A549 treated with CORT108297 at 1 μM for 4 hours (cell line): ENCODE measurements around the gene PKNOX2. TPM values are rescaled to one million over a fixed set of nuclear protein-coding genes. Genes with fewer than 3 reads are reported as not detected.

Source experiments
- total RNA-seq: library from RNA; stranded (reverse); fragments of 200-300 nt; extraction: Qiagen RNA extraction; gene quantifications from 5 replicates; pipeline ENCODE4 v1.2.3, GENCODE V29; 2022

Gene PKNOX2
- 0.02 TPM in 1 of 5 replicates, not detected in the others for total RNA-seq

DNA sequence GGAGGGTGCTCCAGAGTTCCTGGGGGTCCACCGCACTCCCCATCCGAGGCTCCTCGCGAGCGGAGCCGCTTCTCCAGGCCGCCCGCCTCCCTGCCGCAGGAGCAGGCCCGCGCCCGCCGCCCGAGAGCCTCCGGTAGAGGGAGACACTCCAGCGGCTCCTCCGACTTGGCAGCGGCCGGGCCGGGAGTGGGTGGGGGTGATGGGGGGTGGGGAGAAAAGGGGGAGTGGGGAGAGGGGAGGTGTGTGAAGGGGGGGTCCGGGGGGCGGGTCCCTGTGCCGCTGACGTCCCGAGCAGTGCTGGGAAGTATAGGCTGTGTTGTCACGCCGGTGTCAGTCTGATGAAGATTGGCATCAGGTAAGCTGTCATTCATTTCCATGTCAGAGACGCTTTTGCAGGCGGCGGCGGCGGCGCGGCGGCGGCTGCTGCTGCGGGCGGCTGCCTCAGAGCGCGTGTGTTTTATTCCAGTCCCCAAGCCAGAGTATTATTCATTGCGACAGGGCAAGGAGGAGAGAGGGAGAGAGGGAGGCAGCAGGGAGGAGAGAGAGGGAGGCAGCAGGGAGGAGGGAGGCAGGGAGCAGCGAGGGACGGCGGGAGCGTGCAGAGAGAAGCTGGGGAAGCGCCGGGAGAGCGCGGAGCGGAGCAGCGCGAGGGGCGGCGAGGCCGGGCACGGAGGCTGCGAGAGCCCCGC, at the start of gene PKNOX2:
Gene PKNOX2 (plus strand): TSS at position 330 of the 689 bp plus-strand sequence. CDS start 186,555 bp downstream, outside the sequence.

Other genes starting within 250 kb of the PKNOX2 start
- not detected in 5 replicates for gene HEPN1, start 245.5 kb upstream of the PKNOX2 start, total RNA-seq
- not detected in 5 replicates for gene HEPACAM, start 228.7 kb upstream of the PKNOX2 start, total RNA-seq
- 0.50 to 0.62 TPM (median 0.54 TPM) in 5 replicates for gene CCDC15, start 210.5 kb upstream of the PKNOX2 start, total RNA-seq
- 0.12 to 0.17 TPM (median 0.13 TPM) in 4 of 5 replicates, not detected in the other for gene SLC37A2, start 101.4 kb upstream of the PKNOX2 start, total RNA-seq
- 21.8 to 25.2 TPM (median 22.9 TPM) in 5 replicates for gene TMEM218, start 53.1 kb upstream of the PKNOX2 start, total RNA-seq